Parathyroid adenoma (tissue), 2 donors: Measurements from ENCODE around the gene NEK7.

Experiments used
- H2AFZ ChIP-seq: fragments of 300-600 bp; sonication (generic); one replicate; pipeline ENCODE4 v1.7.0; 2017; ENCODE audit warnings: antibody characterized with exemption, mild to moderate bottlenecking
- H3K27ac ChIP-seq: fragments of 300-600 bp; sonication (generic); one replicate; pipeline ENCODE4 v1.7.0; 2017
- H3K27me3 ChIP-seq: fragments of 300-600 bp; sonication (generic); one replicate; pipeline ENCODE4 v1.7.0; 2017; ENCODE audit warnings: low read length; ENCODE audit not compliant: control insufficient read depth, insufficient read depth
- H3K36me3 ChIP-seq: fragments of 300-600 bp; sonication (generic); one replicate; pipeline ENCODE4 v1.7.0; 2017; ENCODE audit warnings: low read length; ENCODE audit not compliant: control insufficient read depth, insufficient read depth
- H3K4me1 ChIP-seq: fragments of 300-600 bp; sonication (generic); one replicate; pipeline ENCODE4 v1.7.0; 2017; ENCODE audit warnings: control low read depth
- H3K4me2 ChIP-seq: fragments of 300-600 bp; sonication (generic); one replicate; pipeline ENCODE4 v1.7.0; 2017; ENCODE audit warnings: low read length
- H3K4me3 ChIP-seq: fragments of 300-600 bp; sonication (generic); one replicate; pipeline ENCODE4 v1.7.0; 2017; ENCODE audit warnings: low read depth, low read length
- H3K79me2 ChIP-seq: fragments of 300-600 bp; sonication (generic); one replicate; pipeline ENCODE4 v1.7.0; 2017; ENCODE audit warnings: control low read depth
- H3K9ac ChIP-seq: fragments of 300-600 bp; sonication (generic); one replicate; pipeline ENCODE4 v1.7.0; 2017; ENCODE audit warnings: mild to moderate bottlenecking
- H3K9me3 ChIP-seq: fragments of 300-600 bp; sonication (generic); one replicate; pipeline ENCODE4 v1.7.0; 2017; ENCODE audit warnings: low read length; ENCODE audit not compliant: control insufficient read depth
- TF ChIP-seq, protein P1 (sequence below): fragments of 300-600 bp; sonication (generic); IDR thresholded peaks from one replicate; pipeline ENCODE4 v1.7.0; 2017; ENCODE audit warnings: antibody characterized with exemption, mild to moderate bottlenecking
- donor health status: primary hyperparathyroidism.

Gene NEK7

DNA sequence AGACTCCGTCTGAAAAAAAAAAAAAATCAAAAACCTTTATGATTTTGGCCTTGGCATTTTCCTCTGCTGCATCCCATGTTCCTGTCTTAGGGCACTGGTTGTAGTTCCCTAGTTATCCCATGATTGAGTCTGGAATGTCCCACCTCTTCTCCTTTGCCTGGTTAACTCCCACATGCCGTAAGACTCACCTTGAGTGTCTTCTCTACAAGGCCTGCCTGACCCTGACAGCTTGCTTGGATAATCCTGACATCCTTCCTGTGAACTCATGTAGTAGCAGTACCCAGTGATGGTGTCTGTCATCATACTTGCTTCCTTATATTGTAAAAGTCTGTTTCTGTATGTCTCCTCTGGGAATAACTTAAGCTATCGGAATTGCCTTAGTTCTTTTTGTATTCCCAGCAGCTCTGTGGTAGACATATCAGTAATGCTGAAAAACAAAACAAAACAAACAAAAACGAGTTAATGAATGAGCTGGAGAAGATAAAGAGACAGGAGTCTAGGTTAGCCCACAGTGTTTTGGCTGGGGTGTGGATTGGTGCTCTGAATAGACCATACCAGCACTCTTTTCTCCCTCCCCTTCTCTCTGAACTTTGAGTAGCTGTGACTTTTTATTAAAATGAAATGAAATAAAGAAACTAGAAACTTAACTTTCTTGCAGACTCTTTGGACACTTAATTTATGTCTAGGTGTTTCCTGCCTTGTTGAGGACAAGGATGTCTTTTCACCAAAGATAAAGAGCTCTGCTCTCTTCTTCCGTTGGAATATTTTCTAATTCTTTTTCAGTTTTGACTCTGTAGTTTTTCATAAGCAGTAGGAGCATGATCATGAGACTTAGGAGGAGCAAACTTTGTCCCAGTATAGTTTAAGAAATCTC, 15.1 kb downstream of the NEK7 start:
- no peaks in the 10 kb centered on the region for H3K27me3 ChIP-seq
- no peak overlapping the region for H2AFZ ChIP-seq
- H3K9ac ChIP-seq, result no peak overlapping the region
- no peaks in the 10 kb centered on the region for H3K36me3 ChIP-seq
- H3K4me1 ChIP-seq, result peaks cover 12% of the 10 kb centered on the region
- TF ChIP-seq, protein P1, sequence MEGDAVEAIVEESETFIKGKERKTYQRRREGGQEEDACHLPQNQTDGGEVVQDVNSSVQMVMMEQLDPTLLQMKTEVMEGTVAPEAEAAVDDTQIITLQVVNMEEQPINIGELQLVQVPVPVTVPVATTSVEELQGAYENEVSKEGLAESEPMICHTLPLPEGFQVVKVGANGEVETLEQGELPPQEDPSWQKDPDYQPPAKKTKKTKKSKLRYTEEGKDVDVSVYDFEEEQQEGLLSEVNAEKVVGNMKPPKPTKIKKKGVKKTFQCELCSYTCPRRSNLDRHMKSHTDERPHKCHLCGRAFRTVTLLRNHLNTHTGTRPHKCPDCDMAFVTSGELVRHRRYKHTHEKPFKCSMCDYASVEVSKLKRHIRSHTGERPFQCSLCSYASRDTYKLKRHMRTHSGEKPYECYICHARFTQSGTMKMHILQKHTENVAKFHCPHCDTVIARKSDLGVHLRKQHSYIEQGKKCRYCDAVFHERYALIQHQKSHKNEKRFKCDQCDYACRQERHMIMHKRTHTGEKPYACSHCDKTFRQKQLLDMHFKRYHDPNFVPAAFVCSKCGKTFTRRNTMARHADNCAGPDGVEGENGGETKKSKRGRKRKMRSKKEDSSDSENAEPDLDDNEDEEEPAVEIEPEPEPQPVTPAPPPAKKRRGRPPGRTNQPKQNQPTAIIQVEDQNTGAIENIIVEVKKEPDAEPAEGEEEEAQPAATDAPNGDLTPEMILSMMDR, result no peak
- no peak overlapping the region for H3K4me2 ChIP-seq
- no peak overlapping the region for H3K27ac ChIP-seq
- peaks cover 52% of the 10 kb centered on the region for H3K79me2 ChIP-seq
- H3K4me3 ChIP-seq, result no peak overlapping the region
- no peaks in the 10 kb centered on the region for H3K9me3 ChIP-seq

DNA sequence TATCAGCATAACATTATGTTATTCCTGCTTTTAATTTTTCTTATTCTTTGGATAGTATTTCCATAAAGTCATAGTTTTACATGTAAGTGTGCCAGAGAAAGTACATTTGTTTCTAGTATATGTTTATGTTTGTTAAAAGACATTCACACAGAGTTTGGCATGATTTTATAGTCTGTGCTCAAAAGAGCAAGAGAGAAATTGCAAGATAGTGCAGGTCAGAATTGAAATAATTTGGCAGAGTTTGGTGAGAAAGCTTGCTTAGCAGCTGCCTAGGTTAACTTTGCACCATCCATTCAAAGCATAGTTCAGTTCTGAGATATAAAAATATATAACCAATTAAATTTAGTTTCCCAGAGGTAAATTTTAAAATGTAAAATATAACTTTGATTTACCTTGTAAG, 17.0 kb downstream of the NEK7 start:
- no peak overlapping the region for H3K27ac ChIP-seq
- TF ChIP-seq, protein P1, result no peak
- no peak overlapping the region for H3K4me3 ChIP-seq
- H3K27me3 ChIP-seq, result no peaks in the 10 kb centered on the region
- no peak overlapping the region for H3K9ac ChIP-seq
- H3K4me2 ChIP-seq, result no peak overlapping the region
- H3K9me3 ChIP-seq, result no peaks in the 10 kb centered on the region
- peaks cover 6% of the 10 kb centered on the region for H3K4me1 ChIP-seq
- peaks cover 44% of the 10 kb centered on the region for H3K79me2 ChIP-seq
- H3K36me3 ChIP-seq, result no peaks in the 10 kb centered on the region
- H2AFZ ChIP-seq, result no peak overlapping the region

DNA sequence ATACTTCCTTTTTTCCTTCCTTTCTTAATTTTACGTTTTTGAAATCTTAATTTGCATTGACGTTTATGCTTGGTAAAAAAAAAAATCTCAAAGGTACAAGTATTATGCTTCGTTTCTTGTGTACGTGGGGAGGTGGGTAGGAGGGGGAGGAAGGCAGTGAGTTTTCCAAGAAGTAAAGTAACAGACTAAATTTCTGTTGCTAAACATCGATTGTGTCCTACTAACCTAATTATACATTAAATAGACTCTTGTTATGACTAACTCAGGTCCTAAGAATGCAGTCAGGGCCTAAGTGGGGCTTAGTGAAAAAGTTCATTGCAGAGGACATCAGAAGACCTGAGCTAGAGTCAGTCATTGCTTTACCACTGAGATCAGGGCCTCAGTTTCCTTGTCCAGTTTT, 17.5 kb downstream of the NEK7 start:
- peaks cover 6% of the 10 kb centered on the region for H3K4me1 ChIP-seq
- TF ChIP-seq, protein P1, result no peak

DNA sequence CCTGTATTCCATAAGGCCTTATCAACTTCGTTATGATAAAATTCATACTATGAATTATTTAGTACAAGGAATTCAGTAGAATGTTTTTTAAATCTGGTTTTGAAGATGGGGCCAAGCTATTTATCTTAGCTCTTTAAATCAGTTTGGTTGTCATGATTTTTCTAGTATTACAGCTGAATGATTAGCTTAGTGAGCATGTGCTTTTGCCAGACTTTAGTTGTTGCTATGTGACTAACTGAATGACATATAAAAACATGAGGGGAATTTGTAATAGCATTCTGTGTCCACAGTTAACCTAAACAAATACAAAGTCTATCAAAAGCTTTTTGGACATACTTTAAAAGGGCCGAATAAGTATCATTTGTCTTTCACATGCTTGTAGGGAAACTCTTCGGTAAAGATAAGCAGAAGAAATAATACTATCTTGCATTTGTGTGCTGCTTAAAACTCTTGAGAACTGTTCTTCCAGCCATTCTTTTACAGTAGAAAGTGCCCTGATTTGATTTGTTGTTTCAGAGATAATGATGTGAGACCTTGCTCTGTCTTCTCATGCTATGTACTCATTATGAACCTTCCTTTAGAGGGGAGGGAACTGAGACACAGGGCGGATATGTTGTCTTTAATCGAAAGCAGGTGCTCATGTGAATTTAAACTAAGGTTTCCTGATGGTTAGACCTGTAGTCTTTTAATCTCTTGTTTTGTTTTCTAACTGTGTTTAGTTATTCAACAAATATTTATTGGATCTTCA, 18.8 kb downstream of the NEK7 start:
- TF ChIP-seq, protein P1, result no peak

More for the DNA sequence above, 17.5 kb downstream of the NEK7 start:
- Histone ChIP-seq H3K9ac (no peak overlapping the region), H3K4me3 (no peak overlapping the region), H3K27me3 (no peaks in the 10 kb centered on the region), H3K79me2 (peaks cover 44% of the 10 kb centered on the region), H3K27ac (no peak overlapping the region), H3K36me3 (no peaks in the 10 kb centered on the region), H3K4me2 (no peak overlapping the region), H2AFZ (no peak overlapping the region), H3K9me3 (no peaks in the 10 kb centered on the region)

More for the DNA sequence above, 18.8 kb downstream of the NEK7 start:
- Histone ChIP-seq H3K9me3 (no peaks in the 10 kb centered on the region), H3K9ac (no peak overlapping the region), H3K4me2 (no peak overlapping the region), H3K36me3 (no peaks in the 10 kb centered on the region), H3K4me1 (no peaks in the 10 kb centered on the region), H3K27me3 (no peaks in the 10 kb centered on the region), H3K4me3 (no peak overlapping the region), H2AFZ (no peak overlapping the region), H3K79me2 (peaks cover 36% of the 10 kb centered on the region), H3K27ac (no peak overlapping the region)
